HG03378 (cell line): ENCODE data around the gene PLAC9.
"Not testable (repeated sequence)": the region's sequence is repeated elsewhere in the genome, so short reads cannot be mapped to it uniquely, and the experiment has no call there.

ENCODE experiments used
- ATAC-seq: cut with Tn5 transposase; IDR thresholded peaks from one replicate; pipeline ENCODE4 v1.9.1; 2021; ENCODE audit warnings: mild to moderate bottlenecking, moderate library complexity; ENCODE audit not compliant: unreplicated experiment

PLAC9 gene

GRCh38 chr10:80137920-80138319 lies 5.4 kb downstream of the PLAC9 start:
- no peak for ATAC-seq

GRCh38 chr10:80139265-80139664 lies 6.7 kb downstream of the PLAC9 start:
- ATAC-seq = no peak

- ATAC-seq = no peak
These were observed 7.7 kb downstream of the PLAC9 start for GRCh38 chr10:80140251-80140650.

GRCh38 chr10:80141696-80142460 lies 9.3 kb downstream of the PLAC9 start:
- ATAC-seq = no peak

- ATAC-seq = no peak
These were observed 11.7 kb downstream of the PLAC9 start for GRCh38 chr10:80144067-80144695.

- no peak for ATAC-seq
These were observed 12.2 kb downstream of the PLAC9 start for GRCh38 chr10:80144696-80145131.

GRCh38 chr10:80145406-80146308 lies 13.1 kb downstream of the PLAC9 start:
- not testable (repeated sequence) for ATAC-seq

- no peak for ATAC-seq
These were observed 14.4 kb downstream of the PLAC9 start for GRCh38 chr10:80146918-80147317.

GRCh38 chr10:80148166-80148805 lies 15.8 kb downstream of the PLAC9 start:
- ATAC-seq = no peak

GRCh38 chr10:80149123-80149522 lies 16.6 kb downstream of the PLAC9 start:
- no peak for ATAC-seq

- no peak for ATAC-seq
These were observed 17.6 kb downstream of the PLAC9 start for GRCh38 chr10:80150172-80150571.

GRCh38 chr10:80152820-80153219 lies 20.3 kb downstream of the PLAC9 start:
- ATAC-seq = no peak

- no peak for ATAC-seq
These were observed 20.9 kb downstream of the PLAC9 start for GRCh38 chr10:80153460-80153859.

GRCh38 chr10:80154626-80154977 lies 22.1 kb downstream of the PLAC9 start:
- ATAC-seq = no peak

- no peak for ATAC-seq
These were observed 22.6 kb downstream of the PLAC9 start for GRCh38 chr10:80154978-80155695.

- ATAC-seq = no peak
These were observed 23.2 kb downstream of the PLAC9 start for GRCh38 chr10:80155696-80156215.

GRCh38 chr10:80156216-80156615 lies 23.7 kb downstream of the PLAC9 start:
- no peak for ATAC-seq

GRCh38 chr10:80157561-80157960 lies 25.0 kb downstream of the PLAC9 start:
- no peak for ATAC-seq

GRCh38 chr10:80158126-80158525 lies 25.6 kb downstream of the PLAC9 start:
- no peak for ATAC-seq

- no peak for ATAC-seq
These were observed 26.1 kb downstream of the PLAC9 start for GRCh38 chr10:80158598-80159127.
